Effector memory CD8-positive, alpha-beta T cell (primary cell): ENCODE results near the gene INPP5E.
A peak's percentile ranks its signal among the peaks of the same experiment; 100 is the strongest.

Experiments
- ATAC-seq: fragments of 150-1000 bp; cut with Tn5 transposase; replicated peaks from 2 replicates; pipeline ENCODE4 v1.10.0; 2021; ENCODE audit warnings: mild to moderate bottlenecking, moderate library complexity
- DNase-seq, 3 experiments: peaks; one replicate each; pipeline ENCODE4 v3.0.0; 2021
- H3K27ac Mint-ChIP-seq, 2 donors: one replicate each; pipeline ENCODE4 v1.8.0; 2022; ENCODE audit warnings: mild to moderate bottlenecking in 2 of 2, mixed read lengths in 2 of 2, moderate library complexity in 2 of 2
- H3K27me3 Mint-ChIP-seq, 2 donors: one replicate each; pipeline ENCODE4 v1.8.0; 2022; ENCODE audit warnings: mixed read lengths in 2 of 2
- H3K36me3 Mint-ChIP-seq: one replicate; pipeline ENCODE4 v1.8.0; 2022; ENCODE audit warnings: mild to moderate bottlenecking, moderate library complexity, mixed read lengths; ENCODE audit not compliant: insufficient read depth
- H3K4me1 Mint-ChIP-seq, 2 donors: one replicate each; pipeline ENCODE4 v1.8.0; 2022; ENCODE audit warnings: low read depth in 2 of 2, mixed read lengths in 2 of 2
- H3K4me3 Mint-ChIP-seq, 2 donors: one replicate each; pipeline ENCODE4 v1.8.0; 2022; ENCODE audit warnings: mild to moderate bottlenecking in 2 of 2, mixed read lengths in 2 of 2, moderate library complexity in 2 of 2
- H3K9me3 Mint-ChIP-seq, 2 donors: one replicate each; pipeline ENCODE4 v1.8.0; 2022; ENCODE audit warnings: mixed read lengths in 2 of 2
- total RNA-seq, 9 experiments: gene quantifications; one replicate each; lab custom pipeline; 2026; lab: John Stamatoyannopoulos, UW

INPP5E gene
- 32.8 to 66.1 (median 50.0) reads per million in 9 experiments for total RNA-seq

- Mint-ChIP-seq H3K4me1 (peaks cover 23 to 27% of the 10 kb centered on the region in 2 donors), H3K27me3 (no peaks in the 10 kb centered on the region), H3K27ac (peak within 1 kb of the TSS; percentile 86 to 91), H3K4me3 (peak within 1 kb of the TSS; percentile 82 to 84), H3K36me3 (peaks cover 45% of the 10 kb centered on the region), H3K9me3 (no peaks in the 10 kb centered on the region)
- ATAC-seq (peak; percentile 84), DNase-seq (peak; percentile 82 to 89 (median 89))
Observed at GRCh38 chr9:136439481-136440408, at the start of gene INPP5E. Gene INPP5E, minus strand, starts transcription at chr9:136439845. Its CDS starts 426 bp downstream, at chr9:136439419.

- no peak overlapping the region for H3K27ac Mint-ChIP-seq
- H3K9me3 Mint-ChIP-seq, result no peaks in the 10 kb centered on the region
- peak; percentile 68 to 73 (median 72) for DNase-seq
- peaks cover 15% of the 10 kb centered on the region for H3K36me3 Mint-ChIP-seq
- peaks cover 0 to 9% of the 10 kb centered on the region in 2 donors for H3K27me3 Mint-ChIP-seq
- H3K4me3 Mint-ChIP-seq, result no peak overlapping the region
- peaks cover 5 to 7% of the 10 kb centered on the region in 2 donors for H3K4me1 Mint-ChIP-seq
- ATAC-seq, result peak; percentile 28
Observed at GRCh38 chr9:136488247-136489214, 48.9 kb upstream of the INPP5E start.

GRCh38 chr9:136487672-136488071 lies 48.0 kb upstream of the INPP5E start:
- ATAC-seq, result no peak
- H3K27ac Mint-ChIP-seq, result no peak overlapping the region
- DNase-seq, result no peak
- H3K36me3 Mint-ChIP-seq, result peaks cover 24% of the 10 kb centered on the region
- no peak overlapping the region for H3K4me3 Mint-ChIP-seq
- no peaks in the 10 kb centered on the region for H3K9me3 Mint-ChIP-seq
- H3K4me1 Mint-ChIP-seq, result peaks cover 8% of the 10 kb centered on the region in 2 donors
- H3K27me3 Mint-ChIP-seq, result peaks cover 0 to 9% of the 10 kb centered on the region in 2 donors

GRCh38 chr9:136486823-136487620 lies 47.4 kb upstream of the INPP5E start:
- DNase-seq, result no peak
- H3K27ac Mint-ChIP-seq, result no peak overlapping the region
- ATAC-seq, result no peak
- no peak overlapping the region for H3K4me3 Mint-ChIP-seq
- H3K4me1 Mint-ChIP-seq, result peaks cover 12 to 13% of the 10 kb centered on the region in 2 donors
- H3K27me3 Mint-ChIP-seq, result peaks cover 0 to 9% of the 10 kb centered on the region in 2 donors
- H3K9me3 Mint-ChIP-seq, result no peaks in the 10 kb centered on the region
- peaks cover 29% of the 10 kb centered on the region for H3K36me3 Mint-ChIP-seq

- Mint-ChIP-seq H3K4me1 (peaks cover 19 to 22% of the 10 kb centered on the region in 2 donors), H3K4me3 (no peak overlapping the region), H3K27me3 (peaks cover 0 to 9% of the 10 kb centered on the region in 2 donors), H3K36me3 (peaks cover 35% of the 10 kb centered on the region), H3K27ac (no peak overlapping the region), H3K9me3 (no peaks in the 10 kb centered on the region)
- ATAC-seq (no peak), DNase-seq (no peak)
Observed at GRCh38 chr9:136486131-136486530, 46.5 kb upstream of the INPP5E start.

GRCh38 chr9:136485049-136486045 lies 45.7 kb upstream of the INPP5E start:
- H3K27ac Mint-ChIP-seq, result peak overlapping the region; percentile 60 to 84

GRCh38 chr9:136484153-136485048 lies 44.8 kb upstream of the INPP5E start:
- peaks cover 41% of the 10 kb centered on the region for H3K36me3 Mint-ChIP-seq
- DNase-seq (peak in 2 of 3 experiments; percentile 18 to 28), ATAC-seq (no peak)
- H3K4me3 Mint-ChIP-seq, result peak overlapping the region; percentile 60 to 70
- peak overlapping the region; percentile 60 to 84 for H3K27ac Mint-ChIP-seq
- peaks cover 24 to 28% of the 10 kb centered on the region in 2 donors for H3K4me1 Mint-ChIP-seq
- no peaks in the 10 kb centered on the region for H3K9me3 Mint-ChIP-seq
- peaks cover 0 to 9% of the 10 kb centered on the region in 2 donors for H3K27me3 Mint-ChIP-seq

More at GRCh38 chr9:136485049-136486045, 45.7 kb upstream of the INPP5E start:
- ATAC-seq (no peak), DNase-seq (peak; percentile 76 to 81 (median 80))
- H3K9me3 Mint-ChIP-seq, result no peaks in the 10 kb centered on the region
- peak overlapping the region; percentile 60 to 70 for H3K4me3 Mint-ChIP-seq
- peaks cover 0 to 9% of the 10 kb centered on the region in 2 donors for H3K27me3 Mint-ChIP-seq
- H3K4me1 Mint-ChIP-seq, result peaks cover 20 to 22% of the 10 kb centered on the region in 2 donors
- peaks cover 36% of the 10 kb centered on the region for H3K36me3 Mint-ChIP-seq

GRCh38 chr9:136483589-136484152 lies 44.0 kb upstream of the INPP5E start:
- peaks cover 24 to 32% of the 10 kb centered on the region in 2 donors for H3K4me1 Mint-ChIP-seq
- H3K27ac Mint-ChIP-seq, result peak overlapping the region; percentile 98 to 99
- H3K36me3 Mint-ChIP-seq, result peaks cover 41% of the 10 kb centered on the region
- no peaks in the 10 kb centered on the region for H3K9me3 Mint-ChIP-seq
- peaks cover 0 to 9% of the 10 kb centered on the region in 2 donors for H3K27me3 Mint-ChIP-seq
- peak overlapping the region; percentile 97 to 98 for H3K4me3 Mint-ChIP-seq
- DNase-seq, result peak; percentile 96 to 98 (median 96)
- peak; percentile 61 for ATAC-seq

- Mint-ChIP-seq H3K27ac (peak within 1 kb of the TSS; percentile 98 to 99), H3K4me3 (peak within 1 kb of the TSS; percentile 97 to 98), H3K9me3 (no peaks in the 10 kb centered on the region), H3K36me3 (peaks cover 47% of the 10 kb centered on the region), H3K27me3 (peaks cover 0 to 7% of the 10 kb centered on the region in 2 donors), H3K4me1 (peaks cover 24 to 35% of the 10 kb centered on the region in 2 donors)
- ATAC-seq, result peak; percentile 63
- peak; percentile 97 to 99 (median 98) for DNase-seq
Observed at GRCh38 chr9:136482793-136483588, 43.3 kb upstream of the INPP5E start, which contains the start of gene SEC16A. Gene SEC16A, minus strand, starts transcription at chr9:136483040. Its CDS starts 5,425 bp downstream, at chr9:136477615.
